B cell (primary cell): ENCODE measurements around the gene KLF16. TPM values are rescaled to one million over a fixed set of nuclear protein-coding genes. Genes with fewer than 3 reads are reported as not detected.

Experiments
- ATAC-seq: fragments of 200-7000 bp; cut with Tn5 transposase; one replicate; pipeline ENCODE4 v1.10.0; 2021; ENCODE audit warnings: low read depth, mild to moderate bottlenecking, moderate number of reproducible peaks, moderate library complexity
- CTCF ChIA-PET: fragments of 350-600 bp; sonication (Branson Sonifier 250); formaldehyde crosslinking; loops from one replicate; lab custom pipeline; 2021; ENCODE audit warnings: antibody characterized with exemption, inconsistent platforms; lab: Charles Lee
- POLR2A ChIA-PET: fragments of 350-600 bp; sonication (Branson Sonifier 250); formaldehyde crosslinking; loops from one replicate; lab custom pipeline; 2021; ENCODE audit warnings: antibody characterized with exemption; lab: Charles Lee
- DNase-seq: peaks from one replicate; pipeline ENCODE4 v3.0.0; 2013
- H2AFZ ChIP-seq: 2 replicates; pipeline ENCODE4 v1.6.1; 2012; ENCODE audit warnings: mild to moderate bottlenecking, low read depth, low read length; ENCODE audit not compliant: insufficient read depth, poor library complexity, severe bottlenecking
- H3K27ac ChIP-seq, 2 donors: 1 replicate in 1 of 2; 2 replicates in 1 of 2; pipeline ENCODE4 v1.5.1; 2012 to 2013; ENCODE audit warnings: low read length in 2 of 2, mild to moderate bottlenecking in 2 of 2, moderate library complexity in 1 of 2
- H3K27me3 ChIP-seq, 4 experiments: fragments of 200-600 bp in 1 of 4; sonication (generic) in 1 of 4; replicated peaks in 1 of 4; 1 replicate in 2 of 4; 2 replicates in 2 of 4; pipeline versions ENCODE4 v1.6.1 to v1.7.0; 2013 to 2016; ENCODE audit warnings: low read length in 3 of 4, mild to moderate bottlenecking in 2 of 4, mixed read lengths in 1 of 4, moderate library complexity in 1 of 4; ENCODE audit not compliant: insufficient read depth in 4 of 4, control insufficient read depth in 3 of 4; ENCODE audit errors: control extremely low read depth in 1 of 4
- H3K36me3 ChIP-seq, 2 experiments: replicated peaks in 1 of 2; 1 replicate in 1 of 2; 2 replicates in 1 of 2; pipeline versions ENCODE4 v1.6.1 to v1.7.1; 2013; ENCODE audit warnings: low read length in 1 of 2; ENCODE audit not compliant: insufficient read depth in 2 of 2, control insufficient read depth in 1 of 2; ENCODE audit errors: control extremely low read depth in 1 of 2, extremely low read depth in 1 of 2
- H3K4me1 ChIP-seq, 2 donors: fragments of 200-600 bp in 1 of 2; sonication (generic) in 1 of 2; 1 replicate in 1 of 2; 2 replicates in 1 of 2; pipeline versions ENCODE4 v1.5.1 to v1.6.1; 2013 to 2017; ENCODE audit warnings: low read length in 2 of 2; ENCODE audit not compliant: control insufficient read depth in 2 of 2, insufficient read depth in 2 of 2
- H3K4me2 ChIP-seq: replicated peaks from 2 replicates; pipeline ENCODE3; 2012; ENCODE audit warnings: mild to moderate bottlenecking, low read depth, low read length; ENCODE audit not compliant: poor library complexity, severe bottlenecking
- H3K4me3 ChIP-seq, 5 experiments: fragments of 200-600 bp in 1 of 5; sonication (generic) in 1 of 5; 1 replicate in 3 of 5; 2 replicates in 2 of 5; pipeline versions ENCODE4 v1.5.1 to v1.7.0; 2011 to 2016; ENCODE audit warnings: low read length in 4 of 5, mild to moderate bottlenecking in 4 of 5, low read depth in 2 of 5, control low read depth in 1 of 5, moderate library complexity in 1 of 5; ENCODE audit not compliant: insufficient read depth in 1 of 5; ENCODE audit errors: control extremely low read depth in 1 of 5, extremely low read depth in 1 of 5
- H3K79me2 ChIP-seq: fragments of 200-600 bp; sonication (generic); one replicate; pipeline ENCODE4 v1.6.0; 2016; ENCODE audit warnings: low read length; ENCODE audit not compliant: control insufficient read depth, insufficient read depth
- H3K9ac ChIP-seq: fragments of 200-600 bp; sonication (generic); 2 replicates; pipeline ENCODE4 v1.6.1; 2017; ENCODE audit warnings: mild to moderate bottlenecking, low read length, moderate library complexity
- H3K9me3 ChIP-seq, 3 donors: one replicate each; pipeline versions ENCODE4 v1.6.1 to v1.7.1; 2013; ENCODE audit warnings: low read length in 2 of 3; ENCODE audit not compliant: control insufficient read depth in 2 of 3, insufficient read depth in 1 of 3; ENCODE audit errors: control extremely low read depth in 1 of 3
- H4K20me1 ChIP-seq: 2 replicates; pipeline ENCODE4 v1.6.0; 2012; ENCODE audit warnings: mild to moderate bottlenecking, low read length; ENCODE audit not compliant: insufficient read depth, control insufficient read depth, poor library complexity, severe bottlenecking
- H3K27ac Mint-ChIP-seq: one replicate; pipeline ENCODE4 v1.8.0; 2021; ENCODE audit warnings: mixed read lengths
- H3K27me3 Mint-ChIP-seq: one replicate; pipeline ENCODE4 v1.8.0; 2021; ENCODE audit warnings: mixed read lengths
- H3K4me1 Mint-ChIP-seq: one replicate; pipeline ENCODE4 v1.8.0; 2021; ENCODE audit warnings: mixed read lengths
- H3K4me3 Mint-ChIP-seq: one replicate; pipeline ENCODE4 v1.8.0; 2021; ENCODE audit warnings: mixed read lengths
- H3K9me3 Mint-ChIP-seq: one replicate; pipeline ENCODE4 v1.8.0; 2022; ENCODE audit warnings: mixed read lengths; ENCODE audit not compliant: insufficient read depth
- CTCF ChIP-seq: fragments of 200-600 bp; IDR thresholded peaks from one replicate; pipeline ENCODE4 v1.8.0; 2022; ENCODE audit warnings: antibody characterized with exemption, mild to moderate bottlenecking
- EZH2 ChIP-seq: IDR thresholded peaks from 2 replicates; pipeline ENCODE4 v1.6.1; 2012; ENCODE audit warnings: borderline replicate concordance, low read depth, mild to moderate bottlenecking, moderate library complexity, low read length; ENCODE audit not compliant: insufficient read depth, poor library complexity, severe bottlenecking
- WGBS: methylation state at CpG from one replicate; pipeline ENCODE4 v1.1.5; 2013; ENCODE audit warnings: missing lambda C conversion rate; ENCODE audit not compliant: insufficient coverage; 5-methylcytosine and 5-hydroxymethylcytosine counted together
- intact Hi-C: fragments of 100-400 bp; cut with micrococcal nuclease; formaldehyde crosslinking; loops from one replicate; pipeline ENCODE4 v1.10.0; 2022
- polyA plus RNA-seq: library from polyadenylated mRNA; depleted of rRNA; stranded (reverse); fragments of >200 nt; gene quantifications from 2 replicates; pipeline ENCODE4 v1.2.3, GENCODE V29; 2012
- total RNA-seq, 2 donors: library from RNA; stranded (reverse); fragments of 120-200 nt in 1 of 2; gene quantifications; 1 replicate in 1 of 2; 2 replicates in 1 of 2; pipeline versions ENCODE4 v1.2.3 to v1.2.4, GENCODE V29; 2013 to 2022

Gene KLF16
- total and polyA plus RNA-seq, 2 donors (not counting 1 experiment from before 2014, with no cell fraction given): 29.7 to 49.0 TPM

DNA sequence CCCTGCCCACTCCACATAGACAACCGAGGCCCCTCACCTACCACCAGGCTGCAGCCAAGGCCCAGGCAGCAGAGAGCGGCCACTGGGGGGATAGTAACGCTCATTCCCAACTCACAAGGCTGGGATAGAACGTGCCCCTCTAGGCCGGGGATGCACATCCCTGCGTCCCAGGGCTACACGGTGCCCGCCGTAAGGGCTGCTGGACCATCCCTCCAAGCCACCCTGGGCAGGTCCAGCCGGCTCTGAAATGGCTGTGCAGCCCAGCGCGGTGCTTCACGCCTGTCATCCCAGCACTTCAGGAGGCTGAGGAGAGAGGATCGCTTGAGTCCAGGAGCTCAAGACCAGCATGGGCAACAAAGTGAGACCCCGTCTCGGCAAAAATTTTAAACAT lies 18.3 kb downstream of the KLF16 start:
- no peaks in the 10 kb centered on the region for H3K9me3 Mint-ChIP-seq
- intact Hi-C loops: loop anchor here (5.0 kb wide), 1 partner anchor 193 kb away; the partner anchor contains the start of gene TCF3
- Histone ChIP-seq H3K27me3 (no peaks in the 10 kb centered on the region), H4K20me1 (peaks cover 81% of the 10 kb centered on the region), H3K4me1 (peaks cover 40 to 56% of the 10 kb centered on the region in 2 donors), H3K9ac (no peak overlapping the region), H3K27ac (no peak overlapping the region), H3K9me3 (no peaks in the 10 kb centered on the region), H3K79me2 (peaks cover 88% of the 10 kb centered on the region), H3K36me3 (peaks cover 0 to 14% of the 10 kb centered on the region in 2 experiments), H2AFZ (no peak overlapping the region), H3K4me2 (peak overlapping the region; percentile 100), H3K4me3 (no peak overlapping the region)
- POLR2A ChIA-PET: no interaction called here
- no peak for DNase-seq
- no peak for ATAC-seq
- CTCF ChIA-PET: no interaction called here
- no peak overlapping the region for H3K27ac Mint-ChIP-seq
- peaks cover 67% of the 10 kb centered on the region for H3K4me1 Mint-ChIP-seq
- 95% methylated on average over 15 of the region's 16 CpGs for WGBS
- no peaks in the 10 kb centered on the region for H3K27me3 Mint-ChIP-seq
- TF ChIP-seq EZH2 (no peak), CTCF (no peak)
- no peak overlapping the region for H3K4me3 Mint-ChIP-seq

- WGBS: 93% methylated on average over 17 of the region's 19 CpGs
- H3K79me2 ChIP-seq: peaks cover 93% of the 10 kb centered on the region
- H3K9ac ChIP-seq: no peak overlapping the region
- H3K4me1 Mint-ChIP-seq: peaks cover 67% of the 10 kb centered on the region
- H3K27ac ChIP-seq: no peak overlapping the region
- DNase-seq: no peak
- H4K20me1 ChIP-seq: peaks cover 86% of the 10 kb centered on the region
- POLR2A ChIA-PET: no interaction called here
- CTCF ChIA-PET: no interaction called here
- no peaks in the 10 kb centered on the region for H3K9me3 Mint-ChIP-seq
- no peak overlapping the region for H2AFZ ChIP-seq
- peaks cover 44 to 57% of the 10 kb centered on the region in 2 donors for H3K4me1 ChIP-seq
- H3K36me3 ChIP-seq: peaks cover 0 to 14% of the 10 kb centered on the region in 2 experiments
- no peak overlapping the region for H3K4me3 ChIP-seq
- H3K4me2 ChIP-seq: peak overlapping the region; percentile 15
- no peak overlapping the region for H3K4me3 Mint-ChIP-seq
- no peaks in the 10 kb centered on the region for H3K9me3 ChIP-seq
- no peak for ATAC-seq
- H3K27me3 ChIP-seq: no peaks in the 10 kb centered on the region
- TF ChIP-seq CTCF (no peak), EZH2 (no peak)
- intact Hi-C loops: loop anchor here (5.0 kb wide), 1 partner anchor 192 kb away; the partner anchor contains the start of gene TCF3
- H3K27ac Mint-ChIP-seq: no peak overlapping the region
- no peaks in the 10 kb centered on the region for H3K27me3 Mint-ChIP-seq
These were observed 18.8 kb downstream of the KLF16 start for GRCh38 chr19:1844513-1845124.
